Measurements from ENCODE around the gene HOXC5. TPM values are rescaled to one million over a fixed set of nuclear protein-coding genes. Genes with fewer than 3 reads are reported as not detected.

Gene HOXC5
- total RNA-seq, 1 experiment from 2014 or later = 3.4 TPM

GRCh38 chr12:54011665-54012532 is 21.0 kb upstream of the HOXC5 start:
- Mint-ChIP-seq H3K4me3 (ENCODE audit: unreplicated experiment) (peak overlapping the region; percentile 60), H3K4me1 (ENCODE audit: low read depth, unreplicated experiment) (peaks cover 30% of the 10 kb centered on the region), H3K27me3 (ENCODE audit: insufficient read depth, unreplicated experiment) (no peaks in the 10 kb centered on the region), H3K9me3 (ENCODE audit: unreplicated experiment) (no peaks in the 10 kb centered on the region), H3K27ac (ENCODE audit: unreplicated experiment) (peak overlapping the region; percentile 63), H3K36me3 (ENCODE audit: insufficient read depth, unreplicated experiment) (peaks cover 6% of the 10 kb centered on the region)
- TF ChIP-seq CTCF (IDR thresholded peaks at IDR 0.05; ENCODE audit: insufficient read depth in 1 of 2, low read depth in 1 of 2, low read length in 1 of 2, severe bottlenecking in 1 of 2, unreplicated experiment in 1 of 2) = no peak
- no peak for DNase-seq
- intact Hi-C loops (cut with micrococcal nuclease; ENCODE audit: unreplicated experiment) = no loop called here
- ChIA-PET CTCF (interaction anchor here (1.0 to 1.4 kb wide), 2 partner anchors 20 kb away, joined by 3 to 4 read pairs; no protein-coding TSS in a partner anchor), POLR2A (no interaction called here)
- no peaks in the 10 kb centered on the region for H3K9me3 ChIP-seq
- H3K4me1 ChIP-seq = peaks cover 58% of the 10 kb centered on the region
- H3K27me3 ChIP-seq (replicated peaks; ENCODE audit: control insufficient read depth, insufficient read depth, low read length) = no peaks in the 10 kb centered on the region
- BruUV-seq (replicated peaks) = no TSS peak
- H3K36me3 ChIP-seq (ENCODE audit: control insufficient read depth, insufficient read depth, low read length) = no peaks in the 10 kb centered on the region; the same call in 1 of the 2 replicates
- H3K4me3 ChIP-seq (ENCODE audit: low read depth, low read length) = no peak overlapping the region

GRCh38 chr12:54012631-54013409 is 20.0 kb upstream of the HOXC5 start:
- Mint-ChIP-seq H3K4me3 (ENCODE audit: unreplicated experiment) (peak overlapping the region; percentile 5), H3K36me3 (ENCODE audit: insufficient read depth, unreplicated experiment) (peaks cover 6% of the 10 kb centered on the region), H3K27ac (ENCODE audit: unreplicated experiment) (peak overlapping the region; percentile 63), H3K27me3 (ENCODE audit: insufficient read depth, unreplicated experiment) (no peaks in the 10 kb centered on the region), H3K9me3 (ENCODE audit: unreplicated experiment) (no peaks in the 10 kb centered on the region), H3K4me1 (ENCODE audit: low read depth, unreplicated experiment) (peaks cover 30% of the 10 kb centered on the region)
- H3K4me3 ChIP-seq (ENCODE audit: low read depth, low read length) = no peak overlapping the region
- DNase-seq = no peak
- intact Hi-C loops (cut with micrococcal nuclease; ENCODE audit: unreplicated experiment) = no loop called here
- no TSS peak for BruUV-seq (replicated peaks)
- no peaks in the 10 kb centered on the region for H3K27me3 ChIP-seq (replicated peaks; ENCODE audit: control insufficient read depth, insufficient read depth, low read length)
- ChIA-PET POLR2A (no interaction called here), CTCF (interaction anchor here (0.5 to 1.0 kb wide), 2 partner anchors 20 to 632 kb away, joined by 3 read pairs; no protein-coding TSS in a partner anchor)
- TF ChIP-seq CTCF (IDR thresholded peaks at IDR 0.05; ENCODE audit: insufficient read depth in 1 of 2, low read depth in 1 of 2, low read length in 1 of 2, severe bottlenecking in 1 of 2, unreplicated experiment in 1 of 2) = peak in 1 of 2 experiments; percentile 8
- no peaks in the 10 kb centered on the region; the same call in 1 of the 2 replicates for H3K36me3 ChIP-seq (ENCODE audit: control insufficient read depth, insufficient read depth, low read length)
- no peaks in the 10 kb centered on the region for H3K9me3 ChIP-seq
- H3K4me1 ChIP-seq = peaks cover 49% of the 10 kb centered on the region

- Histone ChIP-seq H3K4me1 (peaks cover 54% of the 10 kb centered on the region), H3K9me3 (no peaks in the 10 kb centered on the region), H3K4me3 (ENCODE audit: low read depth, low read length) (no peak overlapping the region), H3K36me3 (ENCODE audit: control insufficient read depth, insufficient read depth, low read length) (no peaks in the 10 kb centered on the region; the same call in 1 of the 2 replicates), H3K27me3 (replicated peaks; ENCODE audit: control insufficient read depth, insufficient read depth, low read length) (no peaks in the 10 kb centered on the region)
- POLR2A ChIA-PET = no interaction called here
- Mint-ChIP-seq H3K9me3 (ENCODE audit: unreplicated experiment) (no peaks in the 10 kb centered on the region), H3K4me3 (ENCODE audit: unreplicated experiment) (no peak overlapping the region), H3K36me3 (ENCODE audit: insufficient read depth, unreplicated experiment) (peaks cover under 1% of the 10 kb centered on the region), H3K27ac (ENCODE audit: unreplicated experiment) (peak overlapping the region; percentile 49), H3K27me3 (ENCODE audit: insufficient read depth, unreplicated experiment) (no peaks in the 10 kb centered on the region), H3K4me1 (ENCODE audit: low read depth, unreplicated experiment) (peaks cover 30% of the 10 kb centered on the region)
- BruUV-seq (replicated peaks) = no TSS peak
- CTCF ChIA-PET = interaction anchor here (0.5 to 1.2 kb wide), 3 partner anchors 9 to 341 kb away, joined by 3 to 4 read pairs (median 3); no protein-coding TSS in a partner anchor
- no peak for DNase-seq
- TF ChIP-seq CTCF (IDR thresholded peaks at IDR 0.05; ENCODE audit: insufficient read depth in 1 of 2, low read depth in 1 of 2, low read length in 1 of 2, severe bottlenecking in 1 of 2, unreplicated experiment in 1 of 2) = no peak
- intact Hi-C loops (cut with micrococcal nuclease; ENCODE audit: unreplicated experiment) = loop anchor here (5.0 kb wide), 1 partner anchor 37 kb away; no protein-coding TSS in a partner anchor
These were observed 18.4 kb upstream of the HOXC5 start for GRCh38 chr12:54014377-54015017.

Data from Caco-2 (cell line).